H9 (cell line): ENCODE results near the gene CCNY. TPM values are rescaled to one million over a fixed set of nuclear protein-coding genes. Genes with fewer than 3 reads are reported as not detected.

Source experiments
- DNase-seq: peaks from one replicate; pipeline ENCODE4 v3.0.0-alpha.2; 2017
- H2AFZ ChIP-seq: one replicate; pipeline ENCODE4 v1.6.1; 2013; ENCODE audit warnings: mild to moderate bottlenecking, low read length, control low read depth, moderate library complexity
- H2AK5ac ChIP-seq: 2 replicates; pipeline ENCODE4 v1.6.1; 2013; ENCODE audit warnings: low read length, control low read depth, mixed read lengths; ENCODE audit not compliant: insufficient read length
- H2BK120ac ChIP-seq: one replicate; pipeline ENCODE4 v1.6.1; 2013; ENCODE audit warnings: low read depth, mild to moderate bottlenecking, low read length, control low read depth, inconsistent platforms; ENCODE audit not compliant: poor library complexity, severe bottlenecking
- H2BK12ac ChIP-seq: 2 replicates; pipeline ENCODE4 v1.6.1; 2013; ENCODE audit warnings: low read length, control low read depth, mixed read lengths, low read depth; ENCODE audit not compliant: insufficient read length
- H2BK15ac ChIP-seq: 2 replicates; pipeline ENCODE4 v1.6.1; 2013; ENCODE audit warnings: low read depth, low read length, control low read depth
- H2BK20ac ChIP-seq: one replicate; pipeline ENCODE4 v1.6.1; 2013; ENCODE audit warnings: low read depth, mild to moderate bottlenecking, low read length, control low read depth, inconsistent platforms; ENCODE audit not compliant: poor library complexity, severe bottlenecking
- H2BK5ac ChIP-seq: 2 replicates; pipeline ENCODE4 v1.6.1; 2013; ENCODE audit warnings: low read length, control low read depth, mixed read lengths; ENCODE audit not compliant: insufficient read length
- H3K14ac ChIP-seq: 2 replicates; pipeline ENCODE4 v1.6.1; 2013; ENCODE audit warnings: low read length, control low read depth; ENCODE audit not compliant: insufficient read depth
- H3K18ac ChIP-seq: 2 replicates; pipeline ENCODE4 v1.6.1; 2013; ENCODE audit warnings: low read depth, mild to moderate bottlenecking, mixed read lengths, low read length, control low read depth; ENCODE audit not compliant: insufficient read length
- H3K23ac ChIP-seq: 2 replicates; pipeline ENCODE4 v1.6.1; 2013; ENCODE audit warnings: low read length, control low read depth, mixed read lengths, low read depth; ENCODE audit not compliant: insufficient read length
- H3K23me2 ChIP-seq: 2 replicates; pipeline ENCODE4 v1.6.1; 2013; ENCODE audit warnings: low read depth, mild to moderate bottlenecking, mixed read lengths, low read length, control low read depth; ENCODE audit not compliant: insufficient read length, poor library complexity, severe bottlenecking
- H3K27ac ChIP-seq: 2 replicates; pipeline ENCODE4 v1.5.1; 2013; ENCODE audit warnings: low read length, control low read depth, mixed read lengths, low read depth; ENCODE audit not compliant: insufficient read length
- H3K27me3 ChIP-seq: 2 replicates; pipeline ENCODE4 v1.6.1; 2013; ENCODE audit warnings: low read length, control low read depth, inconsistent platforms; ENCODE audit not compliant: insufficient read depth
- H3K4ac ChIP-seq: 2 replicates; pipeline ENCODE4 v1.6.1; 2013; ENCODE audit warnings: low read depth, mild to moderate bottlenecking, control low read depth, inconsistent platforms, low read length, moderate library complexity
- H3K4me1 ChIP-seq: 2 replicates; pipeline ENCODE4 v1.6.1; 2013; ENCODE audit warnings: low read length, control low read depth, inconsistent platforms; ENCODE audit not compliant: insufficient read depth
- H3K4me2 ChIP-seq: 2 replicates; pipeline ENCODE4 v1.6.1; 2013; ENCODE audit warnings: low read length, control low read depth, mixed read lengths; ENCODE audit not compliant: insufficient read length, insufficient read depth
- H3K56ac ChIP-seq: 2 replicates; pipeline ENCODE4 v1.6.1; 2013; ENCODE audit warnings: low read depth, mild to moderate bottlenecking, mixed read lengths, low read length, control low read depth; ENCODE audit not compliant: insufficient read length
- H3K79me1 ChIP-seq: 2 replicates; pipeline ENCODE4 v1.6.1; 2013; ENCODE audit warnings: low read depth, mild to moderate bottlenecking, moderate library complexity, low read length, control low read depth, inconsistent platforms; ENCODE audit not compliant: insufficient read depth, poor library complexity, severe bottlenecking
- H3K79me2 ChIP-seq: 2 replicates; pipeline ENCODE4 v1.6.1; 2013; ENCODE audit warnings: low read length, control low read depth, inconsistent platforms; ENCODE audit not compliant: insufficient read depth
- H3K9ac ChIP-seq: 2 replicates; pipeline ENCODE4 v1.6.1; 2013; ENCODE audit warnings: low read length, control low read depth, mixed read lengths; ENCODE audit not compliant: insufficient read length; ENCODE audit errors: extremely low read depth
- H3K9me3 ChIP-seq: one replicate; pipeline ENCODE4 v1.6.1; 2013; ENCODE audit warnings: low read depth, low read length, inconsistent platforms; ENCODE audit not compliant: control insufficient read depth
- H3T11ph ChIP-seq: one replicate; pipeline ENCODE4 v1.6.1; 2013; ENCODE audit warnings: mild to moderate bottlenecking, low read length, control low read depth, inconsistent platforms
- H4K20me1 ChIP-seq: one replicate; pipeline ENCODE4 v1.6.1; 2013; ENCODE audit not compliant: control insufficient read depth, insufficient read length, insufficient read depth
- H4K5ac ChIP-seq: 2 replicates; pipeline ENCODE4 v1.6.1; 2013; ENCODE audit warnings: low read depth, mild to moderate bottlenecking, mixed read lengths, low read length, control low read depth; ENCODE audit not compliant: insufficient read length
- H4K8ac ChIP-seq: replicated peaks from 2 replicates; pipeline ENCODE4 v1.6.1; 2013; ENCODE audit warnings: low read length, control low read depth, mixed read lengths, low read depth; ENCODE audit not compliant: insufficient read length
- H4K91ac ChIP-seq: 2 replicates; pipeline ENCODE4 v1.6.1; 2013; ENCODE audit warnings: low read depth, mild to moderate bottlenecking, moderate library complexity, mixed read lengths, low read length, control low read depth; ENCODE audit not compliant: insufficient read length
- H3K27ac Mint-ChIP-seq, 3 experiments: 2 replicates in 2 of 3; 3 replicates in 1 of 3; pipeline ENCODE4 v1.8.0; 2020 to 2021; ENCODE audit warnings: mixed read lengths in 3 of 3, mild to moderate bottlenecking in 1 of 3, moderate library complexity in 1 of 3
- H3K27me3 Mint-ChIP-seq: 2 replicates; pipeline ENCODE4 v1.8.0; 2021; ENCODE audit warnings: low read depth, mild to moderate bottlenecking, moderate library complexity, mixed read lengths
- H3K36me3 Mint-ChIP-seq, 3 experiments: 2 replicates in 2 of 3; 3 replicates in 1 of 3; pipeline ENCODE4 v1.8.0; 2020 to 2021; ENCODE audit warnings: low read depth in 3 of 3, mixed read lengths in 3 of 3; ENCODE audit not compliant: insufficient read depth in 1 of 3
- H3K4me1 Mint-ChIP-seq, 2 experiments: 2 replicates each; pipeline ENCODE4 v1.8.0; 2020; ENCODE audit warnings: mixed read lengths in 2 of 2
- H3K4me3 Mint-ChIP-seq, 2 experiments: 2 replicates in 1 of 2; 3 replicates in 1 of 2; pipeline ENCODE4 v1.8.0; 2020 to 2021; ENCODE audit warnings: mild to moderate bottlenecking in 2 of 2, mixed read lengths in 2 of 2, moderate library complexity in 1 of 2
- H3K9me3 Mint-ChIP-seq, 2 experiments: 2 replicates in 1 of 2; 3 replicates in 1 of 2; pipeline ENCODE4 v1.8.0; 2020; ENCODE audit warnings: mild to moderate bottlenecking in 2 of 2, mixed read lengths in 2 of 2, moderate library complexity in 1 of 2
- WGBS: extraction: QIAGEN DNeasy Blood & Tissue Kit; methylation state at CpG from one replicate; pipeline ENCODE4 v1.1.7; 2013; ENCODE audit warnings: missing lambda C conversion rate, low lambda C conversion rate, mixed read lengths; ENCODE audit not compliant: insufficient read length; ENCODE audit errors: extremely low coverage; 5-methylcytosine and 5-hydroxymethylcytosine counted together
- total RNA-seq: library from RNA; stranded (reverse); gene quantifications from 2 replicates; pipeline ENCODE4 v1.2.1, GENCODE V29; 2021
- TF ChIP-seq, protein P1 (sequence below): fragments of 200-600 bp; sonication (generic); conservative IDR thresholded peaks from 3 replicates; pipeline ENCODE4 v1.8.0; 2021; ENCODE audit warnings: antibody characterized with exemption, mild to moderate bottlenecking

Gene CCNY
- total RNA-seq, 1 experiment from 2014 or later, result 62.1 TPM

GRCh38 chr10:35351021-35351420 lies 14.7 kb downstream of the CCNY start:
- Histone ChIP-seq H3K79me2 (peaks cover 25% of the 10 kb centered on the region; the same call in 1 of the 2 replicates), H4K20me1 (no peaks in the 10 kb centered on the region), H4K8ac (no peak overlapping the region), H3K56ac (no peak overlapping the region), H3K4ac (no peak overlapping the region), H3K23ac (no peak overlapping the region), H3K27me3 (no peaks in the 10 kb centered on the region), H3K9ac (no peak overlapping the region), H2BK5ac (no peak overlapping the region), H3K9me3 (no peaks in the 10 kb centered on the region), H2BK12ac (no peak overlapping the region), H3K79me1 (peaks cover 10% of the 10 kb centered on the region), H3K27ac (no peak overlapping the region), H3K23me2 (no peaks in the 10 kb centered on the region), H2BK120ac (no peak overlapping the region), H3K4me2 (no peak overlapping the region), H4K91ac (no peak overlapping the region), H2BK15ac (no peak overlapping the region), H2BK20ac (no peak overlapping the region), H3K14ac (no peak overlapping the region), H4K5ac (no peak overlapping the region), H2AFZ (no peak overlapping the region), H3K18ac (no peak overlapping the region), H2AK5ac (no peak overlapping the region), H3K4me1 (peaks cover 3% of the 10 kb centered on the region), H3T11ph (no peak overlapping the region)
- no peak for DNase-seq
- Mint-ChIP-seq H3K27ac (no peak overlapping the region), H3K4me3 (no peak overlapping the region), H3K9me3 (no peaks in the 10 kb centered on the region), H3K36me3 (no peaks in the 10 kb centered on the region), H3K4me1 (peaks cover 37 to 42% of the 10 kb centered on the region in 2 experiments), H3K27me3 (no peaks in the 10 kb centered on the region)
- WGBS, result no CpG with 5 or more reads among the region's 2 CpGs
- TF ChIP-seq, protein P1, sequence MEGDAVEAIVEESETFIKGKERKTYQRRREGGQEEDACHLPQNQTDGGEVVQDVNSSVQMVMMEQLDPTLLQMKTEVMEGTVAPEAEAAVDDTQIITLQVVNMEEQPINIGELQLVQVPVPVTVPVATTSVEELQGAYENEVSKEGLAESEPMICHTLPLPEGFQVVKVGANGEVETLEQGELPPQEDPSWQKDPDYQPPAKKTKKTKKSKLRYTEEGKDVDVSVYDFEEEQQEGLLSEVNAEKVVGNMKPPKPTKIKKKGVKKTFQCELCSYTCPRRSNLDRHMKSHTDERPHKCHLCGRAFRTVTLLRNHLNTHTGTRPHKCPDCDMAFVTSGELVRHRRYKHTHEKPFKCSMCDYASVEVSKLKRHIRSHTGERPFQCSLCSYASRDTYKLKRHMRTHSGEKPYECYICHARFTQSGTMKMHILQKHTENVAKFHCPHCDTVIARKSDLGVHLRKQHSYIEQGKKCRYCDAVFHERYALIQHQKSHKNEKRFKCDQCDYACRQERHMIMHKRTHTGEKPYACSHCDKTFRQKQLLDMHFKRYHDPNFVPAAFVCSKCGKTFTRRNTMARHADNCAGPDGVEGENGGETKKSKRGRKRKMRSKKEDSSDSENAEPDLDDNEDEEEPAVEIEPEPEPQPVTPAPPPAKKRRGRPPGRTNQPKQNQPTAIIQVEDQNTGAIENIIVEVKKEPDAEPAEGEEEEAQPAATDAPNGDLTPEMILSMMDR, result no peak
